HCT116 (cell line): ENCODE data around the gene ZFYVE19. TPM values are rescaled to one million over a fixed set of nuclear protein-coding genes. Genes with fewer than 3 reads are reported as not detected.

Experiments
- ATAC-seq: fragments of 200-7000 bp; cut with Tn5 transposase; 2 replicates; pipeline ENCODE4 v1.9.1; 2020; ENCODE audit warnings: mild to moderate bottlenecking, moderate library complexity
- BruUV-seq: library from RNA; stranded (reverse); fragments of 400-500 nt; replicated peaks from 2 replicates; lab custom pipeline; 2021; lab: Mats Ljungman, UMichigan
- CTCF ChIA-PET: fragments of 300-600 bp; sonication (Branson Sonifier 250); formaldehyde crosslinking; loops from one replicate; lab custom pipeline; 2021; ENCODE audit warnings: antibody characterized with exemption; lab: Charles Lee
- POLR2A ChIA-PET: fragments of 300-600, 350-600 bp; sonication (Branson Sonifier 250); formaldehyde crosslinking; loops from one replicate; lab custom pipeline; 2021; ENCODE audit warnings: antibody characterized with exemption; lab: Charles Lee
- RAD21 ChIA-PET, 2 experiments: fragments of 300-600 bp; sonication (Branson Sonifier 250); formaldehyde crosslinking; loops; one replicate each; lab custom pipeline; 2023; ENCODE audit warnings: low total read pairs in 2 of 2; ENCODE audit not compliant: uncharacterized antibody in 2 of 2, unreplicated experiment in 2 of 2, low non-redundant PET in 1 of 2; lab: Charles Lee
- DNase-seq: peaks from one replicate; pipeline ENCODE4 v3.0.0-alpha.2; 2010; ENCODE audit warnings: low read depth, low spot score
- H2AFZ ChIP-seq: fragments of 200-600 bp; shearing (Covaris generic), sonication (generic); 2 replicates; pipeline ENCODE4 v1.6.1; 2017; ENCODE audit warnings: low read depth, mixed run types, mixed read lengths, antibody characterized with exemption, low read length; ENCODE audit not compliant: poor library complexity, severe bottlenecking
- H3K27ac ChIP-seq: 2 replicates; pipeline ENCODE4 v1.5.1; 2012; ENCODE audit warnings: low read depth, low read length
- H3K27me3 ChIP-seq: fragments of 200-600 bp; sonication (generic); 2 replicates; pipeline ENCODE4 v1.6.1; 2016; ENCODE audit warnings: mixed run types, low read length, mixed read lengths; ENCODE audit not compliant: insufficient read depth
- H3K36me3 ChIP-seq, 2 experiments: fragments of 200-500 bp in 1 of 2; fragments of 200-600 bp in 1 of 2; sonication (Bioruptor generic) in 1 of 2; sonication (generic) in 1 of 2; 2 replicates each; pipeline versions ENCODE4 v1.5.1 to v1.6.1; 2014 to 2016; ENCODE audit warnings: low read length in 2 of 2, inconsistent platforms in 1 of 2, mixed read lengths in 1 of 2, mixed run types in 1 of 2; ENCODE audit not compliant: insufficient read depth in 2 of 2, control insufficient read depth in 1 of 2
- H3K4me1 ChIP-seq, 2 experiments: fragments of 200-600 bp in 1 of 2; sonication (generic) in 1 of 2; 2 replicates each; pipeline versions ENCODE4 v1.5.1 to v1.6.1; 2012 to 2017; ENCODE audit warnings: low read length in 2 of 2, inconsistent platforms in 1 of 2, mild to moderate bottlenecking in 1 of 2, mixed read lengths in 1 of 2, mixed run types in 1 of 2, moderate library complexity in 1 of 2; ENCODE audit not compliant: insufficient read depth in 2 of 2, control insufficient read depth in 1 of 2
- H3K4me2 ChIP-seq: fragments of 200-600 bp; sonication (generic); 2 replicates; pipeline ENCODE4 v1.6.1; 2017; ENCODE audit warnings: mixed run types, low read length, mixed read lengths
- H3K4me3 ChIP-seq, 2 experiments: fragments of 200-600 bp in 1 of 2; sonication (generic) in 1 of 2; replicated peaks in 1 of 2; 2 replicates each; pipeline ENCODE4 v1.5.1; 2011 to 2016; ENCODE audit warnings: low read length in 2 of 2, control low read depth in 1 of 2, low read depth in 1 of 2, mild to moderate bottlenecking in 1 of 2, mixed read lengths in 1 of 2, mixed run types in 1 of 2
- H3K79me2 ChIP-seq: fragments of 200-600 bp; sonication (generic); 2 replicates; pipeline ENCODE4 v1.6.1; 2017; ENCODE audit warnings: mild to moderate bottlenecking, mixed run types, low read length, moderate library complexity, mixed read lengths; ENCODE audit not compliant: insufficient read depth
- H3K9ac ChIP-seq: fragments of 200-600 bp; sonication (generic); 2 replicates; pipeline ENCODE4 v1.6.1; 2016; ENCODE audit warnings: low read length, mixed read lengths
- H3K9me2 ChIP-seq: fragments of 200-600 bp; sonication (generic), shearing (Covaris generic); 2 replicates; pipeline ENCODE4 v1.6.1; 2017; ENCODE audit warnings: mixed run types, mild to moderate bottlenecking, moderate library complexity; ENCODE audit not compliant: insufficient read depth
- H3K9me3 ChIP-seq, 2 experiments: fragments of 200-500 bp in 1 of 2; fragments of 200-600 bp in 1 of 2; sonication (Bioruptor generic) in 1 of 2; sonication (generic) in 1 of 2; 2 replicates each; pipeline ENCODE4 v1.6.1; 2014 to 2017; ENCODE audit warnings: low read length in 2 of 2, mixed read lengths in 2 of 2, inconsistent platforms in 1 of 2, low read depth in 1 of 2, mild to moderate bottlenecking in 1 of 2, mixed run types in 1 of 2, moderate library complexity in 1 of 2; ENCODE audit not compliant: control insufficient read depth in 1 of 2, insufficient read depth in 1 of 2
- H4K20me1 ChIP-seq: fragments of 200-600 bp; sonication (generic), shearing (Covaris generic); 2 replicates; pipeline ENCODE4 v1.6.1; 2017; ENCODE audit warnings: mixed run types, mild to moderate bottlenecking, moderate library complexity; ENCODE audit not compliant: insufficient read depth
- EGR1 ChIP-seq: IDR thresholded peaks from 2 replicates; pipeline ENCODE4 v1.6.1; 2012; ENCODE audit warnings: low read depth
- FOSL1 ChIP-seq: IDR thresholded peaks from 2 replicates; pipeline ENCODE4 v1.6.1; 2012; ENCODE audit warnings: low read depth
- ZFX ChIP-seq: fragments of 450-650 bp; IDR thresholded peaks from 2 replicates; pipeline ENCODE4 v1.6.1; 2017
- intact Hi-C: fragments of 100-400 bp; cut with micrococcal nuclease; formaldehyde crosslinking; loops from 2 replicates; pipeline ENCODE4 v1.10.0; 2022
- total RNA-seq: library from RNA; stranded (reverse); gene quantifications from one replicate; pipeline ENCODE4 v1.2.1, GENCODE V29; 2021; ENCODE audit not compliant: unreplicated experiment
- TF ChIP-seq, protein P1 (sequence below): IDR thresholded peaks from 2 replicates; pipeline ENCODE4 v1.6.1; 2012
- TF ChIP-seq, protein P2 (sequence below): IDR thresholded peaks from 2 replicates; pipeline ENCODE4 v1.6.1; 2012

The ZFYVE19 gene
- total RNA-seq, 1 experiment from 2014 or later: 29.1 TPM

GRCh38 chr15:40819048-40819447 lies 12.2 kb downstream of the ZFYVE19 start:
- DNase-seq (no peak), ATAC-seq (no peak)
- no peak overlapping the region for H3K9ac ChIP-seq
- no peak overlapping the region for H3K4me2 ChIP-seq
- TF ChIP-seq ZFX: no peak
- TF ChIP-seq FOSL1: no peak
- no peak for TF ChIP-seq EGR1
- TF ChIP-seq, protein P1, sequence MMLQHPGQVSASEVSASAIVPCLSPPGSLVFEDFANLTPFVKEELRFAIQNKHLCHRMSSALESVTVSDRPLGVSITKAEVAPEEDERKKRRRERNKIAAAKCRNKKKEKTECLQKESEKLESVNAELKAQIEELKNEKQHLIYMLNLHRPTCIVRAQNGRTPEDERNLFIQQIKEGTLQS: no peak
- H3K27me3 ChIP-seq: no peaks in the 10 kb centered on the region
- no peak overlapping the region for H3K4me3 ChIP-seq
- no peaks in the 10 kb centered on the region for H3K36me3 ChIP-seq
- RAD21 ChIA-PET: no interaction called here
- intact Hi-C loops: no loop called here
- no peak overlapping the region for H3K27ac ChIP-seq
- H3K9me2 ChIP-seq: no peaks in the 10 kb centered on the region
- CTCF ChIA-PET: no interaction called here
- POLR2A ChIA-PET: interaction anchor here (0.7 kb wide), 1 partner anchor 44 kb away, joined by 3 read pairs; no protein-coding TSS in a partner anchor
- no peaks in the 10 kb centered on the region for H3K4me1 ChIP-seq
- no peaks in the 10 kb centered on the region for H4K20me1 ChIP-seq
- H3K9me3 ChIP-seq: no peaks in the 10 kb centered on the region
- H3K79me2 ChIP-seq: no peaks in the 10 kb centered on the region
- no TSS peak for BruUV-seq
- H2AFZ ChIP-seq: no peak overlapping the region

DNA sequence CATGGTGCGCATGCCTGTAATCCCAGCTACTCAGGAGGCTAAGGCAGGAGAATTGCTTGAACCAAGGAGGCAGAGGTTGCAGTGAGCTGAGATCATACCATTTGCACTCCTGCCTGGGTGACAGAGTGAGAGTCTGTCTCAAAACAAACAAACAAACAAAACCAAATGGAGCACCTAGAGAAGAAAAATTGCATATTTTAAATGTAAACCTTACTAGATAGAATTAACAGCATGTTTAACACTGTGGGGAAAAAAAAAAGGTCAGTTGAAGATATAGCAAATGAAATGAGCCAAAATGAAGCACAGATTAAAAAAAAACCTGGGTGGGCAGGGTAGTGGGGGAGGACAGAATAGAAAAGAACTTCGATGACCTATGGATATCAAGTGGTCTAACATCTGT lies 14.3 kb downstream of the ZFYVE19 start:
- Histone ChIP-seq H4K20me1 (no peaks in the 10 kb centered on the region), H3K4me2 (no peak overlapping the region), H3K27me3 (no peaks in the 10 kb centered on the region), H3K27ac (no peak overlapping the region), H3K36me3 (no peaks in the 10 kb centered on the region), H3K79me2 (no peaks in the 10 kb centered on the region), H3K9me3 (no peaks in the 10 kb centered on the region), H3K9me2 (no peaks in the 10 kb centered on the region), H2AFZ (no peak overlapping the region), H3K9ac (no peak overlapping the region), H3K4me3 (no peak overlapping the region), H3K4me1 (peaks cover 11% of the 10 kb centered on the region in 2 experiments)
- TF ChIP-seq, protein P2, sequence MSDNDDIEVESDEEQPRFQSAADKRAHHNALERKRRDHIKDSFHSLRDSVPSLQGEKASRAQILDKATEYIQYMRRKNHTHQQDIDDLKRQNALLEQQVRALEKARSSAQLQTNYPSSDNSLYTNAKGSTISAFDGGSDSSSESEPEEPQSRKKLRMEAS: no peak
- no peak for TF ChIP-seq FOSL1
- ChIA-PET RAD21 (no interaction called here), CTCF (no interaction called here), POLR2A (no interaction called here)
- no TSS peak for BruUV-seq
- DNase-seq (no peak), ATAC-seq (no peak)
- intact Hi-C loops: no loop called here
